ENCODE measurements around the gene BDNF.

The BDNF gene

GRCh38 chr11:27696961-27697360 lies 3.3 kb downstream of the BDNF start:
- Histone ChIP-seq H3K27me3 (ENCODE audit: control insufficient read depth, insufficient read depth, low read length, poor library complexity, severe bottlenecking) (peaks cover 47% of the 10 kb centered on the region), H3K4me1 (ENCODE audit: control insufficient read depth, insufficient read depth, low read length) (peaks cover 19% of the 10 kb centered on the region), H3K36me3 (ENCODE audit: control insufficient read depth, insufficient read depth, low read length) (no peaks in the 10 kb centered on the region), H3K27ac (ENCODE audit: insufficient read depth, low read depth, low read length, poor library complexity, severe bottlenecking) (no peak overlapping the region), H3K4me3 (ENCODE audit: insufficient read depth, low read depth, low read length) (no peak overlapping the region), H3K9me3 (ENCODE audit: control insufficient read depth, low read length) (no peaks in the 10 kb centered on the region)
- 13 to 20% methylated on average over 4 of the region's 8 CpGs for WGBS, 2 experiments

GRCh38 chr11:27696115-27696514 lies 4.1 kb downstream of the BDNF start:
- Histone ChIP-seq H3K27me3 (ENCODE audit: control insufficient read depth, insufficient read depth, low read length, poor library complexity, severe bottlenecking) (peaks cover 38% of the 10 kb centered on the region), H3K36me3 (ENCODE audit: control insufficient read depth, insufficient read depth, low read length) (no peaks in the 10 kb centered on the region), H3K9me3 (ENCODE audit: control insufficient read depth, low read length) (no peaks in the 10 kb centered on the region), H3K27ac (ENCODE audit: insufficient read depth, low read depth, low read length, poor library complexity, severe bottlenecking) (no peak overlapping the region), H3K4me3 (ENCODE audit: insufficient read depth, low read depth, low read length) (no peak overlapping the region), H3K4me1 (ENCODE audit: control insufficient read depth, insufficient read depth, low read length) (peaks cover 19% of the 10 kb centered on the region)
- 27 to 38% methylated on average over 3 of the region's 3 CpGs for WGBS, 2 experiments

GRCh38 chr11:27694992-27695391 lies 5.3 kb downstream of the BDNF start:
- H3K4me3 ChIP-seq (ENCODE audit: insufficient read depth, low read depth, low read length) = no peak overlapping the region
- 19 to 22% methylated on average over 1 of the region's 3 CpGs for whole genome bisulfite sequencing, 2 experiments
- H3K9me3 ChIP-seq (ENCODE audit: control insufficient read depth, low read length) = no peaks in the 10 kb centered on the region
- no peaks in the 10 kb centered on the region for H3K36me3 ChIP-seq (ENCODE audit: control insufficient read depth, insufficient read depth, low read length)
- H3K27ac ChIP-seq (ENCODE audit: insufficient read depth, low read depth, low read length, poor library complexity, severe bottlenecking) = no peak overlapping the region
- H3K27me3 ChIP-seq (ENCODE audit: control insufficient read depth, insufficient read depth, low read length, poor library complexity, severe bottlenecking) = peaks cover 27% of the 10 kb centered on the region
- H3K4me1 ChIP-seq (ENCODE audit: control insufficient read depth, insufficient read depth, low read length) = peaks cover 19% of the 10 kb centered on the region

GRCh38 chr11:27693398-27693797 lies 6.9 kb downstream of the BDNF start:
- WGBS, 2 experiments = 85 to 92% methylated on average over 5 of the region's 5 CpGs
- Histone ChIP-seq H3K27ac (ENCODE audit: insufficient read depth, low read depth, low read length, poor library complexity, severe bottlenecking) (no peak overlapping the region), H3K9me3 (ENCODE audit: control insufficient read depth, low read length) (no peaks in the 10 kb centered on the region), H3K27me3 (ENCODE audit: control insufficient read depth, insufficient read depth, low read length, poor library complexity, severe bottlenecking) (peaks cover 13% of the 10 kb centered on the region), H3K4me1 (ENCODE audit: control insufficient read depth, insufficient read depth, low read length) (peaks cover 11% of the 10 kb centered on the region), H3K36me3 (ENCODE audit: control insufficient read depth, insufficient read depth, low read length) (no peaks in the 10 kb centered on the region), H3K4me3 (ENCODE audit: insufficient read depth, low read depth, low read length) (no peak overlapping the region)

- Histone ChIP-seq H3K27ac (ENCODE audit: insufficient read depth, low read depth, low read length, poor library complexity, severe bottlenecking) (no peak overlapping the region), H3K4me3 (ENCODE audit: insufficient read depth, low read depth, low read length) (no peak overlapping the region), H3K9me3 (ENCODE audit: control insufficient read depth, low read length) (no peaks in the 10 kb centered on the region), H3K36me3 (ENCODE audit: control insufficient read depth, insufficient read depth, low read length) (no peaks in the 10 kb centered on the region), H3K4me1 (ENCODE audit: control insufficient read depth, insufficient read depth, low read length) (peaks cover 7% of the 10 kb centered on the region), H3K27me3 (ENCODE audit: control insufficient read depth, insufficient read depth, low read length, poor library complexity, severe bottlenecking) (peaks cover 7% of the 10 kb centered on the region)
- WGBS, 2 experiments = 89 to 97% methylated on average over 1 to 2 of the region's 2 CpGs
These were observed 7.5 kb downstream of the BDNF start for GRCh38 chr11:27692781-27693180.

- Histone ChIP-seq H3K4me3 (ENCODE audit: insufficient read depth, low read depth, low read length) (no peak overlapping the region), H3K9me3 (ENCODE audit: control insufficient read depth, low read length) (no peaks in the 10 kb centered on the region), H3K4me1 (ENCODE audit: control insufficient read depth, insufficient read depth, low read length) (no peaks in the 10 kb centered on the region), H3K27ac (ENCODE audit: insufficient read depth, low read depth, low read length, poor library complexity, severe bottlenecking) (no peak overlapping the region), H3K36me3 (ENCODE audit: control insufficient read depth, insufficient read depth, low read length) (no peaks in the 10 kb centered on the region), H3K27me3 (ENCODE audit: control insufficient read depth, insufficient read depth, low read length, poor library complexity, severe bottlenecking) (no peaks in the 10 kb centered on the region)
- WGBS, 2 experiments = 73% methylated on average over 4 of the region's 4 CpGs
These were observed 12.2 kb downstream of the BDNF start for GRCh38 chr11:27688076-27688475.

- H3K9me3 ChIP-seq (ENCODE audit: control insufficient read depth, low read length) = no peaks in the 10 kb centered on the region
- no peaks in the 10 kb centered on the region for H3K36me3 ChIP-seq (ENCODE audit: control insufficient read depth, insufficient read depth, low read length)
- H3K27ac ChIP-seq (ENCODE audit: insufficient read depth, low read depth, low read length, poor library complexity, severe bottlenecking) = no peak overlapping the region
- no peaks in the 10 kb centered on the region for H3K27me3 ChIP-seq (ENCODE audit: control insufficient read depth, insufficient read depth, low read length, poor library complexity, severe bottlenecking)
- H3K4me1 ChIP-seq (ENCODE audit: control insufficient read depth, insufficient read depth, low read length) = no peaks in the 10 kb centered on the region
- WGBS, 2 experiments = 92 to 94% methylated on average over 1 of the region's 1 CpG
- no peak overlapping the region for H3K4me3 ChIP-seq (ENCODE audit: insufficient read depth, low read depth, low read length)
These were observed 18.6 kb downstream of the BDNF start for GRCh38 chr11:27681664-27682063.

GRCh38 chr11:27679136-27680015 lies 20.9 kb downstream of the BDNF start:
- Histone ChIP-seq H3K9me3 (ENCODE audit: control insufficient read depth, low read length) (no peaks in the 10 kb centered on the region), H3K4me1 (ENCODE audit: control insufficient read depth, insufficient read depth, low read length) (no peaks in the 10 kb centered on the region), H3K27me3 (ENCODE audit: control insufficient read depth, insufficient read depth, low read length, poor library complexity, severe bottlenecking) (no peaks in the 10 kb centered on the region), H3K27ac (ENCODE audit: insufficient read depth, low read depth, low read length, poor library complexity, severe bottlenecking) (no peak overlapping the region), H3K4me3 (ENCODE audit: insufficient read depth, low read depth, low read length) (no peak overlapping the region), H3K36me3 (ENCODE audit: control insufficient read depth, insufficient read depth, low read length) (no peaks in the 10 kb centered on the region)
- 85 to 92% methylated on average over 3 of the region's 5 CpGs for WGBS, 2 experiments

GRCh38 chr11:27678242-27678641 lies 22.0 kb downstream of the BDNF start:
- H3K36me3 ChIP-seq (ENCODE audit: control insufficient read depth, insufficient read depth, low read length) = no peaks in the 10 kb centered on the region
- H3K27me3 ChIP-seq (ENCODE audit: control insufficient read depth, insufficient read depth, low read length, poor library complexity, severe bottlenecking) = no peaks in the 10 kb centered on the region
- 68 to 72% methylated on average over 4 of the region's 4 CpGs for WGBS, 2 experiments
- H3K27ac ChIP-seq (ENCODE audit: insufficient read depth, low read depth, low read length, poor library complexity, severe bottlenecking) = no peak overlapping the region
- H3K4me3 ChIP-seq (ENCODE audit: insufficient read depth, low read depth, low read length) = no peak overlapping the region
- no peaks in the 10 kb centered on the region for H3K4me1 ChIP-seq (ENCODE audit: control insufficient read depth, insufficient read depth, low read length)
- H3K9me3 ChIP-seq (ENCODE audit: control insufficient read depth, low read length) = no peaks in the 10 kb centered on the region

GRCh38 chr11:27677108-27677507 lies 23.1 kb downstream of the BDNF start:
- Histone ChIP-seq H3K9me3 (ENCODE audit: control insufficient read depth, low read length) (no peaks in the 10 kb centered on the region), H3K36me3 (ENCODE audit: control insufficient read depth, insufficient read depth, low read length) (no peaks in the 10 kb centered on the region), H3K27ac (ENCODE audit: insufficient read depth, low read depth, low read length, poor library complexity, severe bottlenecking) (no peak overlapping the region), H3K4me3 (ENCODE audit: insufficient read depth, low read depth, low read length) (no peak overlapping the region), H3K27me3 (ENCODE audit: control insufficient read depth, insufficient read depth, low read length, poor library complexity, severe bottlenecking) (no peaks in the 10 kb centered on the region), H3K4me1 (ENCODE audit: control insufficient read depth, insufficient read depth, low read length) (no peaks in the 10 kb centered on the region)
- WGBS, 2 experiments = 98 to 100% methylated on average over 4 of the region's 4 CpGs

Measured in ectodermal cell (in vitro differentiated cells).